CD4-positive, alpha-beta T cell treated with Interferon alpha-2 for 1 hour (primary cell): Measurements from ENCODE around the gene SAMD4A.

Source experiments
- DNase-seq, 2 donors: peaks; one replicate each; pipeline ENCODE4 v3.0.0-alpha.2; 2020 to 2022

Gene SAMD4A

GRCh38 chr14:54708982-54709381 is 142.1 kb downstream of the SAMD4A start:
- no peak for DNase-seq

- DNase-seq: no peak
Measured at GRCh38 chr14:54709444-54709843, 142.5 kb downstream of the SAMD4A start.

- no peak for DNase-seq
Measured at GRCh38 chr14:54709867-54710266, 142.9 kb downstream of the SAMD4A start.

GRCh38 chr14:54711312-54711711 is 144.4 kb downstream of the SAMD4A start:
- no peak for DNase-seq

GRCh38 chr14:54711812-54712464 is 145.0 kb downstream of the SAMD4A start:
- peak in 1 of 2 donors; percentile 5 for DNase-seq

- DNase-seq: no peak
Measured at GRCh38 chr14:54712465-54713200, 145.7 kb downstream of the SAMD4A start.

GRCh38 chr14:54713379-54713778 is 146.5 kb downstream of the SAMD4A start:
- DNase-seq: no peak

- no peak for DNase-seq
Measured at GRCh38 chr14:54715239-54715638, 148.3 kb downstream of the SAMD4A start.

- no peak for DNase-seq
Measured at GRCh38 chr14:54715811-54716210, 148.9 kb downstream of the SAMD4A start.

- no peak for DNase-seq
Measured at GRCh38 chr14:54716862-54717261, 149.9 kb downstream of the SAMD4A start.

- no peak for DNase-seq
Measured at GRCh38 chr14:54718046-54718445, 151.1 kb downstream of the SAMD4A start.

GRCh38 chr14:54719406-54719805 is 152.5 kb downstream of the SAMD4A start:
- no peak for DNase-seq

GRCh38 chr14:54722791-54723432 is 156.0 kb downstream of the SAMD4A start:
- peak; percentile 2 to 30 for DNase-seq

- DNase-seq: no peak
Measured at GRCh38 chr14:54724123-54724522, 157.2 kb downstream of the SAMD4A start.

- no peak for DNase-seq
Measured at GRCh38 chr14:54724676-54725325, 157.9 kb downstream of the SAMD4A start.

GRCh38 chr14:54725998-54726397 is 159.1 kb downstream of the SAMD4A start:
- DNase-seq: no peak

- DNase-seq: no peak
Measured at GRCh38 chr14:54727929-54728328, 161.0 kb downstream of the SAMD4A start.

- DNase-seq: no peak
Measured at GRCh38 chr14:54728700-54729527, 162.0 kb downstream of the SAMD4A start.

GRCh38 chr14:54730156-54730961 is 163.4 kb downstream of the SAMD4A start:
- DNase-seq: peak; percentile 37 to 53

- DNase-seq: no peak
Measured at GRCh38 chr14:54734966-54735365, 168.0 kb downstream of the SAMD4A start.

- DNase-seq: no peak
Measured at GRCh38 chr14:54735424-54735823, 168.5 kb downstream of the SAMD4A start.
